Tibial nerve (tissue), 4 donors: Measurements from ENCODE around the gene TMEM243. TPM values are rescaled to one million over a fixed set of nuclear protein-coding genes. Genes with fewer than 3 reads are reported as not detected.
"Not testable (repeated sequence)": the region's sequence is repeated elsewhere in the genome, so short reads cannot be mapped to it uniquely, and the experiment has no call there.

Source experiments
- DNase-seq, 2 donors: peaks; one replicate each; pipeline ENCODE4 v3.0.0-alpha.2; 2019; ENCODE audit warnings: low spot score in 2 of 2
- H3K27ac ChIP-seq, 4 donors: fragments of 200-600 bp; sonication (generic) in 3 of 4; one replicate each; pipeline ENCODE4 v1.5.1; 2017 to 2019; ENCODE audit warnings: mild to moderate bottlenecking in 1 of 4
- H3K27me3 ChIP-seq, 2 donors: fragments of 200-600 bp; sonication (generic) in 1 of 2; one replicate each; pipeline versions ENCODE4 v1.5.1 to v1.6.0; 2017 to 2019
- H3K36me3 ChIP-seq, 3 donors: fragments of 200-600 bp; sonication (generic); one replicate each; pipeline ENCODE4 v1.5.1; 2018 to 2019
- H3K4me1 ChIP-seq, 4 donors: fragments of 200-600 bp; sonication (generic) in 3 of 4; one replicate each; pipeline ENCODE4 v1.5.1; 2017 to 2019
- H3K4me3 ChIP-seq, 4 donors: fragments of 200-600 bp; sonication (generic) in 3 of 4; one replicate each; pipeline ENCODE4 v1.5.1; 2017 to 2019; ENCODE audit warnings: mild to moderate bottlenecking in 1 of 4, moderate library complexity in 1 of 4
- H3K9me3 ChIP-seq, 4 donors: fragments of 200-600 bp; sonication (generic) in 3 of 4; one replicate each; pipeline ENCODE4 v1.5.1; 2017 to 2019
- CTCF ChIP-seq, 5 experiments: fragments of 200-600 bp in 3 of 5; fragments of 450-650 bp in 2 of 5; sonication (generic) in 3 of 5; IDR thresholded peaks; one replicate each; pipeline ENCODE4 v1.5.1; 2016 to 2019; ENCODE audit warnings: antibody characterized with exemption in 5 of 5, mild to moderate bottlenecking in 3 of 5, moderate library complexity in 2 of 5
- EP300 ChIP-seq, 2 donors: sonication (generic); formaldehyde crosslinking; IDR thresholded peaks; one replicate each; pipeline ENCODE4 v1.6.1; 2017; ENCODE audit warnings: antibody characterized with exemption in 2 of 2, mild to moderate bottlenecking in 1 of 2
- POLR2A ChIP-seq, 2 donors: fragments of 450-650 bp; IDR thresholded peaks; one replicate each; pipeline ENCODE4 v1.6.1; 2017; ENCODE audit warnings: antibody characterized with exemption in 2 of 2, mild to moderate bottlenecking in 2 of 2, moderate library complexity in 2 of 2
- WGBS, 2 donors: methylation state at CpG; one replicate each; pipeline ENCODE4 v1.1.5; 2018; 5-methylcytosine and 5-hydroxymethylcytosine counted together
- total RNA-seq, 4 donors: library from RNA; depleted of rRNA; stranded (reverse); fragments of >200 nt; gene quantifications; one replicate each; pipeline ENCODE4 v1.1.0, GENCODE V29; 2016

Gene TMEM243
- total RNA-seq, 4 donors from 2014 or later = 36.0 to 52.7 (median 42.5) TPM

- TF ChIP-seq EP300 (IDR thresholded peaks at IDR 0.05) (no peak), POLR2A (IDR thresholded peaks at IDR 0.05) (no peak), CTCF (IDR thresholded peaks at IDR 0.05) (no peak)
- H3K4me1 ChIP-seq = peaks cover 0 to 17% (median 8%) of the 10 kb centered on the region in 4 donors
These were observed 14.6 kb downstream of the TMEM243 start for GRCh38 chr7:87204933-87205332.

GRCh38 chr7:87203929-87204328 is 15.6 kb downstream of the TMEM243 start:
- not testable (repeated sequence) for H3K27ac ChIP-seq, DNase-seq, H3K4me3 ChIP-seq, H3K27me3 ChIP-seq
- Histone ChIP-seq H3K9me3 (peaks cover 0 to 31% (median 0%) of the 10 kb centered on the region in 4 donors), H3K36me3 (peaks cover 0 to 49% (median 0%) of the 10 kb centered on the region in 3 donors), H3K4me1 (peaks cover 0 to 17% (median 8%) of the 10 kb centered on the region in 4 donors)
- WGBS, 2 donors = 82 to 84% methylated on average over 4 of the region's 4 CpGs

More at GRCh38 chr7:87204933-87205332, 14.6 kb downstream of the TMEM243 start:
- peaks cover 0 to 31% (median 0%) of the 10 kb centered on the region in 4 donors for H3K9me3 ChIP-seq
- H3K27ac ChIP-seq = no peak overlapping the region
- 63 to 67% methylated on average over 3 of the region's 3 CpGs for WGBS, 2 donors
- peaks cover 0 to 48% (median 0%) of the 10 kb centered on the region in 3 donors for H3K36me3 ChIP-seq
- no peak for DNase-seq
- H3K27me3 ChIP-seq = no peaks in the 10 kb centered on the region
- no peak overlapping the region for H3K4me3 ChIP-seq

GRCh38 chr7:87202705-87203104 is 16.8 kb downstream of the TMEM243 start:
- 90 to 92% methylated on average over 2 of the region's 2 CpGs for WGBS, 2 donors
- Histone ChIP-seq H3K4me3 (no peak overlapping the region), H3K27ac (no peak overlapping the region), H3K4me1 (peaks cover 0 to 20% (median 8%) of the 10 kb centered on the region in 4 donors), H3K27me3 (no peaks in the 10 kb centered on the region), H3K36me3 (peaks cover 0 to 51% (median 0%) of the 10 kb centered on the region in 3 donors), H3K9me3 (peaks cover 0 to 31% (median 0%) of the 10 kb centered on the region in 4 donors)
- no peak for DNase-seq
- no peak for TF ChIP-seq CTCF (IDR thresholded peaks at IDR 0.05)
- TF ChIP-seq POLR2A (IDR thresholded peaks at IDR 0.05) = no peak
- TF ChIP-seq EP300 (IDR thresholded peaks at IDR 0.05) = no peak

GRCh38 chr7:87202208-87202607 is 17.3 kb downstream of the TMEM243 start:
- Histone ChIP-seq H3K4me1 (peaks cover 0 to 20% (median 8%) of the 10 kb centered on the region in 4 donors), H3K27me3 (no peaks in the 10 kb centered on the region), H3K27ac (no peak overlapping the region), H3K4me3 (no peak overlapping the region), H3K9me3 (peaks cover 0 to 31% (median 0%) of the 10 kb centered on the region in 4 donors), H3K36me3 (peaks cover 0 to 51% (median 2%) of the 10 kb centered on the region in 3 donors)
- DNase-seq = no peak
- WGBS, 2 donors = 54 to 73% methylated on average over 1 of the region's 1 CpG
- no peak for TF ChIP-seq POLR2A (IDR thresholded peaks at IDR 0.05)
- TF ChIP-seq CTCF (IDR thresholded peaks at IDR 0.05) = no peak
- TF ChIP-seq EP300 (IDR thresholded peaks at IDR 0.05) = no peak

- 83 to 87% methylated on average over 6 of the region's 6 CpGs for WGBS, 2 donors
- DNase-seq = no peak
- TF ChIP-seq EP300 (IDR thresholded peaks at IDR 0.05) (no peak), CTCF (IDR thresholded peaks at IDR 0.05) (no peak), POLR2A (IDR thresholded peaks at IDR 0.05) (no peak)
- H3K9me3 ChIP-seq = peaks cover 0 to 9% (median 0%) of the 10 kb centered on the region in 4 donors
- no peak overlapping the region for H3K27ac ChIP-seq
- H3K36me3 ChIP-seq = peaks cover 0 to 58% (median 6%) of the 10 kb centered on the region in 3 donors
- H3K4me1 ChIP-seq = peaks cover 0 to 20% (median 8%) of the 10 kb centered on the region in 4 donors
- no peaks in the 10 kb centered on the region for H3K27me3 ChIP-seq
- H3K4me3 ChIP-seq = no peak overlapping the region
These were observed 19.7 kb downstream of the TMEM243 start for GRCh38 chr7:87199700-87200450.
